ENCODE data around the gene ITGA2B.
"Not testable (repeated sequence)": the region's sequence is repeated elsewhere in the genome, so short reads cannot be mapped to it uniquely, and the experiment has no call there.

DNA sequence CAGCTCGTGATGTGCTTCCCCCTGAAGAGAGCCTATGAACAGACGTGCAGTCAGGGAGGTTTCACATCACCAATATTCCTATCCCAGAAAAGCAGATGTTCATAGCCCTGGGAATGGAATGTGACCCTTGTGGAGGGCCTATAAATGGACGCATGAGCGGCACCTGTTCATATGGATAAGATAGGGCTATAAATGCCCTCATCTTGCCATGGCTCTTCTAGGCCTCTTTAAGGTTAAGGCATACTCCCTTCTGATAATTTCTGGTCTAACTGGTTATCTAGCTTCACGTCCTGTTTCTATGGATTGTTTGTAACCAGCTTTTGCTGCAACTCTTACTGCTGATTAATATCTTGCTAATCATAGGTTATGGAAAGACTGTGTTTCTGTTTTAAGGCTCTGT lies 48.9 kb downstream of the ITGA2B start:
- TF ChIP-seq NANOG (IDR thresholded peaks at IDR 0.05; ENCODE audit: borderline replicate concordance); EZH2 (IDR thresholded peaks at IDR 0.05; ENCODE audit: low read depth, unreplicated experiment); EZH2phosphoT487 (IDR thresholded peaks at IDR 0.05; ENCODE audit: unreplicated experiment): not testable (repeated sequence)
- TF ChIP-seq, protein P1, sequence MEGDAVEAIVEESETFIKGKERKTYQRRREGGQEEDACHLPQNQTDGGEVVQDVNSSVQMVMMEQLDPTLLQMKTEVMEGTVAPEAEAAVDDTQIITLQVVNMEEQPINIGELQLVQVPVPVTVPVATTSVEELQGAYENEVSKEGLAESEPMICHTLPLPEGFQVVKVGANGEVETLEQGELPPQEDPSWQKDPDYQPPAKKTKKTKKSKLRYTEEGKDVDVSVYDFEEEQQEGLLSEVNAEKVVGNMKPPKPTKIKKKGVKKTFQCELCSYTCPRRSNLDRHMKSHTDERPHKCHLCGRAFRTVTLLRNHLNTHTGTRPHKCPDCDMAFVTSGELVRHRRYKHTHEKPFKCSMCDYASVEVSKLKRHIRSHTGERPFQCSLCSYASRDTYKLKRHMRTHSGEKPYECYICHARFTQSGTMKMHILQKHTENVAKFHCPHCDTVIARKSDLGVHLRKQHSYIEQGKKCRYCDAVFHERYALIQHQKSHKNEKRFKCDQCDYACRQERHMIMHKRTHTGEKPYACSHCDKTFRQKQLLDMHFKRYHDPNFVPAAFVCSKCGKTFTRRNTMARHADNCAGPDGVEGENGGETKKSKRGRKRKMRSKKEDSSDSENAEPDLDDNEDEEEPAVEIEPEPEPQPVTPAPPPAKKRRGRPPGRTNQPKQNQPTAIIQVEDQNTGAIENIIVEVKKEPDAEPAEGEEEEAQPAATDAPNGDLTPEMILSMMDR (conservative IDR thresholded peaks at IDR 0.05; ENCODE audit: low read depth in 2 of 2): not testable (repeated sequence)
